Activated T-cell treated with anti-CD3 and anti-CD28 coated beads for 1 hour (primary cell): Measurements from ENCODE around the gene KCNMB2.

Source experiments
- DNase-seq: peaks from one replicate; pipeline ENCODE4 v3.0.0-alpha.2; 2020; ENCODE audit warnings: low read depth

Gene KCNMB2

DNA sequence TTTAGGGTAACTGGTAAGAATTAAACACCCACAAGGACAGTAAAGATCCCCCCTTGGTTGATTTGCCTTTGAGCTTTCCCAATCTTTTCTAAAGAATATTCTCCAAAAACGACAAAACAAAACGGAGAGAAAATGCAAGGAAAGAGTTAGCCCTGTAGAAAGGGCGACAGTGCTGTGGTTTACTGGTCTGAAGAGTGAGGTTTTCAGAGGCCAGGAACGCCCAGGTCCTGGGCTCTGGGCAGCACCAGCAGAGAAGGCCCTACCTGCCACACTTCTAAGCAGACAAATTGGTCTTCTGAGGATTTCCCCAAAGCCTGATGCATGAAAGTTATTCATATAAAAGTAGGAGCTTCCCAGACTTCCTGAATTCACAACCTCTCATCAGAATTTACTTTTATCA is 119.3 kb downstream of the KCNMB2 start:
- no peak for DNase-seq

DNA sequence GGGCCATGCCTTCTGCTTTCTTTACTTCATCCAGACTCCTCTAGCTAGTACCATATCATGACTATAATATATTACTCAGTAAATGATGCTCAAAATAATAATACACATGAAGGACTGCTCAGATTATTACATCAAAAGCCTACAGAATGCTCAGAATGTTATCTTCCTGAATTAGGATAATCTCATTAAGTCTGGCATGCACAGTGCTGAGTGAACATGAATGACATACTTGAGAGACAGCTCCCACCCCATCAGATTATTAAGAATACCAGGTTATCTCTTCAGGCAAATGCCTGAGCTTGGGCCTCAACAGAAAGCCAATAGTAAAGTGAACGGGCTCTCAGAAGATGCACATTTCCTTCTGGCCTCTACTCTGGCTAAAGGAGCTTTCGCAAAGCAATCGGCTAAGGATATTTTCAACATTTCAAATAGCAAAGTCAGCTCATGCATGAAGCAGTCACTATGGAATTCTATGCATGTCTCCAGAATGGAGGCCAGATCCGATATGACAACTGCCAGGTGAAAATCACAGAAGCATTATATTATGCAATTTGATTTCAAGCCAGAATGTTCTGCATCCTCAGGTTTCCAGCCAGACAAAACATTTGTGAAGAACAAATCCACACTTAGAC is 122.6 kb downstream of the KCNMB2 start:
- DNase-seq = no peak

DNA sequence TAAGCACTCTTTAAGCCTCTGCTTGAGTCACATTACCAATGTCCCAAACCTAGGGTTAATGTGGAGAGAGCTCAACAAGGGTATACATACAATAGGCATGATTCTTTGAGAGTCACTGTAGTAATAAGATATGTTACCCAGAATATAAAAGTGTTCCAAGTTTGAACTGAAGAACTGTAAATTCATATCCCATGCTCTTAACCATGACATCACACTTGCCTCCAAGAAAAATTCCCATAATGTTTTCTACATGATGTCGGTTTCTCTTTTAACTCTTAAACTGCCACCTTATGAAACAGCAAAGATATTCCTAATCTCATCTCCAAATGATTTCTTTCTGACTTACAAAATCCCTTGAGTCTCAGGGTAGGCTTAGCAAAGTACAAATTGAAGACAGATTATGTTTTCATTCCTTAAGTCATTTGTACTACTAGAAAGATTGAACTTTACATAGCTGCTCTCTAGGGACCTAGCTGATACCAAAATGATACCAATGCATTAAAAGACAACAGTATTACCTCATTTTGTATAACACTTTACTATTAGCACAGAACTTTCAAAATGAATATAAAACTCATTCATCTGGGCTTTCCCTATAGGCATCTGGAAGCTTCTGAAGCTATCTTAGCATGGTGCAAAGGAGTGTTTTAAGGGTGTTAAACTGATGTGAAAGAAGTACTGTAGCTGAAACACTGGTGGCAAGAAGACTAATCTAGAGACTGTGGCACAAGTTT is 127.1 kb downstream of the KCNMB2 start:
- DNase-seq = no peak

DNA sequence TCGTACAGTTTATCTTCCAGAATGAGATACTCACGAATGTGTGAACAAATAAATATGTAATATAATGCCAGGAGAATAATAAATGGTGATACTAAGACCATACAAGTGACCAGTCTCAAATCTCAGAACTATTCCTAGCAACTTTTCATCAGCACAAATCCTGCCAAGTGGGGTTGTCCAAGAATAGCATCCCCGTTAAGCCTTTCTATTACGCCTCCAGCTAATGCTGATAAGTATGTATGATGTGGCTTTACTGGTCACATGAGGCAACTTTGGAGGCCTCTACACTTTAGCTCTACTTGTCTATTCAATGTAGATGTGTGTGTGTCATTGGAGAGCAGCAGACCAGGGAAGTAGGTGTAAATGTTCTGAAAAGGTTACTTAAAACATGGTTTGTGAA is 129.5 kb downstream of the KCNMB2 start:
- no peak for DNase-seq

DNA sequence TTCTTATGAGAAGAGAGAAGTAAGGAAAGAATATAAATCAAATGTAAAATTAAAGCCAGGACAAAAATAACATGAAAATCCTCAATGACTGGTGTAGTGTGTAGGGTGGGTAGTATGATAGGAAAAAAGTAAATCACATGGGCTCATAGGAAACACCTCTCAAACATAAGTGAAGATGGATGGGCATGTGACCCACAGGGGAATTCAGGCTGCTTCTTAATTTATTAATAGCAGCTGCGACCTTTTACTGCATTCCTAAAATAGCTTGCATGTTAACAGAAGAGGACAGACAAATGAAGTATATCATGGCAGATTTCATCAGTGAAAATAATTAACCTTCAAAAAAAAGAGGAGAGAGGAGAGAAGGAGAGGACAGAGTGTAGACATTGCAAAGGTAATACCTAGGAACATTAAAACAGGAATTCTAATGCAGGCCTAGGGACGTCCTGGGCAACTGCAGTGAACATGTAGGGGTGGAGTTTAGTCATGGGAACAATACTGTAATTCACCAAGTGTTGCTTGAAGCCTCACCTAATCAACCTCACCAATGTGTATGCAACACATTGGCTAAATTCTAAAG is 132.9 kb downstream of the KCNMB2 start:
- no peak for DNase-seq

DNA sequence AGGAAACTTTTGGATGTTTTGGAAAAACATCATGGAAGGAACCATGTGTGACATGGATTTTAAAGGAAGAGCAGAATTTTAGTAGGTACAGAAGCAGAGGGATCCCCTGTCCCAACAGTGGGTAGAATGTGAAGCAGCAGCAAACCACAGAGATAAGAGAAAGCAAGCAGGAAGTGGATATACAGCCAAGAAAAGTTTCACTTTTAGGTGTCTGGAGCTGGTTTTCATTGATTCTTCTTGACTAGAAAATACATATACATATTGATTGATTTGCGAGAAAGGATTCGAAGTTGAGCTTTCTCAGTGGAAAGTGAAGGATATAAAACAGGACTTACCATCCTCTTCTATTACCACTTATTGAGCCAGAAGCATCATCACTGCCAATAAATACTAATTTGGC is 133.5 kb downstream of the KCNMB2 start:
- DNase-seq = no peak

DNA sequence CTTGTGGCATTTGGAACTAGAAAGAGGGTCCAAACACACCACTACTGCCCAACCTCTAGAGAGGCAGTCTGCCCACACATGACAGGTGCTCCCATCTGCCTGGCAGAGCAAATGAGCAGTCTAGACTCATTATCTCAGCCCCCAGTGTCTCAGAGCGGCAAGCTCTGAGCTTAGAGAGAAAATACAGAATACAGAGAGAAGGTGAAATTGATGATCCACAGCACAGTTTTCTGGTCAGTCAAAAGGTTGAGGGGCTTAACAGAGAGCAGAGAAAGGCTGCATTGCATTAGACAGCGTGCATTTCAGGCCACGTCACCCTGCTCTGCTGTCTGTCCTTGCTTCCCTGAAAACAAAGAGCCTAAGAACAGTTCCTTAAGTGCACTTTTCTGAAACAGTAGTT is 135.1 kb downstream of the KCNMB2 start:
- DNase-seq = no peak

DNA sequence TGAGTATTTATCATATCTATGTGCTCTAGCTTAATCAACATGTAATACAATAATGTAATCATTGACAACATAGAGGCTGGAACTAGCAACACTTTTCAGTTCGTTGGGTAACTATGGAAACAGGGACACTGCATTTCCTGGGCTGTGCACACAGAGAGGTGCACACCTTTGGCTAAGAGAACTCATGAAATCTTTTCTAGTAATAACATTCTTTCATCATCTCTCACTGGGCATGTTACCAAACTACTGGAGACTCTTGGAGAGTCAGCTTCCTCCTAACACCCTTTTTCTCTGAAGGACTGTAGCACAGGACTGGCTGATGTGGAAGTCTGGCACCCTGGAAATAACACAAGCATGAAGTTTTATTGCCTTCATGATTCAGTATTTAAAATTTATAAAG is 135.6 kb downstream of the KCNMB2 start:
- no peak for DNase-seq

DNA sequence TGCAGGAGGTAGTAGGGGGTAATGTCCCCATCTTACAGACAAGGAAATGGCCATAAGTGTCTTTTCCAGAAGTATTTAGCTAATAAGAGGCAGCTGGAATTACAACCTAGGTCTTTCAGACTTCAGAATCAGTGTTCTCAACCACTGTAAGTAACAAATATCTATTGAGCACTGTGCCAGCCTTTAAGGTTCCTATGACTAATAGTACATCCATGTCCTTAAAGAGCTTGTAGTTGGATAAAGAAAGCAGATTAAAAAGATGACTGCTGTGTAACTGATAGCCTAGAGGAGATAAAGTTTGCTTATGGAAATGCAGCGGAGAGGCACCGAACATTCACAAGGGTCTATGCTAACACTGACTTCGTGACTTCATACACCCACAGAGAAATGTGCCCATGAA is 136.0 kb downstream of the KCNMB2 start:
- no peak for DNase-seq

DNA sequence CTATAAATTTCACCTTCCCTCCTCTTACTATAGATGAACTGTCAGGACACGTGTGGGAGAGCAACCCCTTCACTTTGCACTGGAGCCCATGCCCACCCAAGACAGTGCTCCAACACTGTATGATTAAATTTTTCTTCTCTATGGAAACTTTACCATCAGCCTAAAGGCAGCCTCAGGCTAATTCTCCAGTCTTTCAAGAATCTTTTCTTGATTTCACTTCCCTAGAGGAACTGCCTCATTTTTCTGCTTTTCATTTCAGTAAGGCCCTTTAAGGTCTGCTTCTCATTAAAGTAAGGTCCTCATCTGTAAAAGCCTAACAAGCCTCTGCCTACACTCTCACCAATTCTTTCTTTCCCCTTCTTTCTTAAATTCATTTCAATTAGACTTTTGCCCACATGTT is 137.3 kb downstream of the KCNMB2 start:
- no peak for DNase-seq

DNA sequence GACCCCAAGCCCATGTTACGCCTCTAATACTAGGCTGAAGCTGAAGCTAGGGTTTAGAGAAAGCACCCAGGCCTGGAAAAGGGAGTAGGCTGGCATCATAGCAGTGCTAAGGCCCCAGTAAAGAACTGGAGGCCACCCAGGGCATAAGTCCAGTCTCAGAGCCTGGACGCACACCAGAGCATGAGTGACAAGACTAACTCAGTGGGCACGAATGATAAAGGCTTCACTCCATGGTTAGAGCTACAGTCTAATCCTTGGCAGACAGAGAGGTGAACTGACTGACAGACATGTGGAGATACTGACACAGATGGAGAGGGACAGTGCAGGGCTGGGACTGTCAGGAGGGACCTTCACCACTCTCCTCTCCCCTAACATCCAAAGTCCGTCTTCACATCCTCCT is 139.8 kb downstream of the KCNMB2 start:
- DNase-seq = no peak

DNA sequence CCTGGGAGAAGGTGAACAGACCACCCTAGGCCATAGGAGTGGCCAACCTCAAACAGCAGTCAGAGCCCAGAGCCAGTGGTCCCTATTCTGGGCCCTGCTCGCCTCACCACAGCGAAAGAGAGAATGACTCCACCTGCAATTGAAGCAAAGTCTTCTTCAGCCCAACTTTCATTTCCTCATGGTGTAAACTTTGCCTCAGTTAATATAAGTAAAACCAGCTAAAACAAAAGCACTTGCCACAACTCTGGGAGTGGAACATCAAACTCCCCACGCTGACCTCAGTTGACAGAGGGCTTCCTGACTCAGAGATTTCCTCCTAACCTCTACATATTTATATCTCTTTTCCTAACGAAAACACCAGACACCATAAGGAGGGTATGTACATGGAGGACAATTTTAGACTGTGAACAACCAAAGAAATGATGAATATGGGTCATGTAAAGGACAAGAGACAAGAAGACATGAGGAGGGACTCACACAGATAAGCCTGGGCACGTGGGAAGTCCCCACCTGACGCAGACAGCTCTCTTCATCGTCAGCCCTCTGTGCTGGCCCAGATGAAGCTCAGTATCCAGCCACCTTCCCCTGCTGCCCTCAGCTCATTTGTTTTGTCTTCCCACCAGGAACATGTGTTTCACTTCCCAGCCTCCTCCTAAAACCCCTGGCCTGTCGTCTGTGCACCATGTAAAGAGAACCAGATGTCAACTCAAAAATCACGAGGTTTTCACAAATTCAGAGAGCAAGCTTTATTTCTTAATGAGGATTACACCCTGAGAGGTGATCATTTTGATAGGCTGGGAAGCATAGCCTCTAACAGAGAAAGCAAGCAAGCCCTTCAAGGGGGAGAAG is 140.9 kb downstream of the KCNMB2 start:
- DNase-seq = no peak

DNA sequence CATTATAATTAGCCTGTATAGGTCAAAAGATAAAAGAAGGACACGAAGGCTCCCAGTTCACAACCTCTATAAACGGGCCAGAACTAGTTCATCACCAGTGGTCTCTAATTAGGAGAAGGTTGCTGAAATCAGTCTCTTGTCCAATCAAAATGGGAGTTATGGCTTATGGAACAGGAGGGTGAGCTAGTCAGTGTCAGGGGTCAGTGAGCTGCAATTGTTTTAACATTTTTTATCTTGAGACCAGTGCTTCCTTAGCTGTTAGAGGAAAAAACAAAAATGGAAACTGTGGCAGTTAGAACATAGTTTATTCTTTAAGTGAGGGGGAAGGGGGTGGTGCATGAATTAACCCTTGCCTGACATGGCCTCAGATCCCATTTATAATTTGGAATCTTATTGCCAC is 141.7 kb downstream of the KCNMB2 start:
- no peak for DNase-seq

DNA sequence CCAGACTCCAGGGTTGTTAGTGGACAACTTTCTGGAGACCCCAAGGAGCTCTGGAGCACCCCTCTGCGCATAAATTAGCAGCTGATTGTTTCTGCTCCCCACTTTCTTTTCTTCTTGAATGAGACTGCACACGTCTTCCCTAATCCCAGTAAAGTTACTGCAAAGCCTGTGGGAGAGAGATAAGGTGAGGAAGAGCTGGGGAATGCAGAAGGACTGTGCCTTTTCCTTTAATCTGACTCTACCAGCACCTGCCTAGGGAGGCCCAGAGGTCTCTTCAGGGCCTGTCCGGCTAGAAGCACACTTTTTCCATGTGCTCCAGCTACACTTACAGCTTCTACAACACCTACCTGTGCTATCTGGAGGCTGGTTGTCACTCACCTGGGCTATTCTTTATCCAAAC is 143.8 kb downstream of the KCNMB2 start:
- no peak for DNase-seq

DNA sequence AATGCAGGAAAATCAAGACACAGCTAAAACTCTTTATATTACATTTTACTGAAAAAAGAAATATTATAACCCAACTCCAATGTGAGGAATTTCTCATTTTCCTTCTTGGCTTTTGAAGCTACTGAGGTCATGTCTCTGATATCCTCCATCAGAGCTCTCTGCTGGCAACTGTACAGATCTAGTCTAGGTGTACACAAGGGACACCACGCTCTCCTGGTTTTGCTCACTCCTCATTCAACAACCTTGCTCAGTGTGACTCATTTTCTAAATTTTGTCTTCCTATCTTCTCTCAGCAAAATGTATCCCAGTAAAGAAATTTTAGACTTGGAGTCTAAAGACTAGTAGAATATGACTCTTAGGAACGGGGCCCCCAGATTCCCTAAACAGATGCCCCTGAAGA is 144.3 kb downstream of the KCNMB2 start:
- DNase-seq = no peak

DNA sequence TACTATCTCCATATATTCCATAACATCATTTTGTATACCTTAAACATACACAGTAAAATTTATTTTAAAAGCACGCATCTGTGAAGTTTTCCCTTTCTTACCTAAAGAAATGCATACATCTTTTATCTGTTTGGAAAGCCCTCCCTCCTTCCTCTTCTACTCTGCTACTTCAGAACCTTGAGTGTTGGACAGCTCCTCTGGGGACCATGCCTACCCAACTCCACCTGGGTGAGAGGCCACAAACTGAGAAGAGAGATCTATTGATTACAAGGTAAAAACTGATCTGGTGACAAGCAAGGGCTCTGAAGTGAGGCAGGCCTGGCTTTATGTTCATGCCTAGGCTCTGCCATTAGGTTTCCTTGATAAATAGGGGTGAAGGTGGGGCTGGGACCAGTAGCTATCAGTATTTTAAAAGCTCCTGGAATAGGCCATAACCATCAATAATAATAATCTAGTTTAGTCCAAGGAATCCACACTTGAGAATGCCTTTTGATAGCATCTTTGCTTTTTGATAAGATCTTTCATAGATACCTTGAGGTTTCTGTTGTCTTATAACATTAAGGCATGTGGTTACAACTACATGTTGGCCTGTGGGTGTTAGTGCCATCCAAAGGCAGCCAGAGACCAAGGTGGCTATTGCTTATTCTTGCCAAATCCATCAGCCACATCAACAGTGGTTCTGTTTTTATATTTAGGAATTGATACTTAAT is 148.8 kb downstream of the KCNMB2 start:
- no peak for DNase-seq

DNA sequence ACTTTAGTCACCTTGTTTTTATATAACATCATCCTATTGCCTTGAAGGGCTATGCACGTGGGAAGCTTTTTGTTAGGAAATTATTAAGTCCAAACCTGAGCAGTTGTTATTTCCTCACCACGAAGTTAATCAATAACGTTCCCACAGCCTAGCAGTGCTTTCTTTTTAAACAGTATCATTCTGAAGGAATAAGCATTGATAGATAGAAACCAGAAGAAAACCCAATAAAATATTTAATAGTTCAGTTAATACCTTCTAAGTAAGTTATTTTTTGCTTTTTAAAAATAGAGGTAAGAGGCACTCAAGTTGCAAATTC is 149.3 kb downstream of the KCNMB2 start:
- no peak for DNase-seq

DNA sequence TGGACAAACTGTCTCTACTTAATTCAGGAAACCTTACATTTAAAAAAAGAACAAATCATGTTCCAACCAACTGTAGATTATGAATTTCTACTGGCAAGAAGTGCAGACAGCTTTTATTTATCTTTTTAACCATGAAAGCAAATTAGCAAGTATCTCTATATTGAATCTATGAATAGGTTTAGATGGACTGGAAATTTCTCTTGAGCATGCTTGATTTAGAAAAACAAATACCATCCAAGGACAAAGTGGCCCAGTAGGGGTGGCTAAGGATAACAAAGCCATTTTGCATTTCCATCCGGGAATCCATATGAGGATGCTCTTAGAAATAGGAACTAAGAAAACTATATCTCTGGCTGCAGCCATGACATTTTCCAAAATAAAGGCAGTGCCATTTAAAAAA is 150.6 kb downstream of the KCNMB2 start:
- no peak for DNase-seq

DNA sequence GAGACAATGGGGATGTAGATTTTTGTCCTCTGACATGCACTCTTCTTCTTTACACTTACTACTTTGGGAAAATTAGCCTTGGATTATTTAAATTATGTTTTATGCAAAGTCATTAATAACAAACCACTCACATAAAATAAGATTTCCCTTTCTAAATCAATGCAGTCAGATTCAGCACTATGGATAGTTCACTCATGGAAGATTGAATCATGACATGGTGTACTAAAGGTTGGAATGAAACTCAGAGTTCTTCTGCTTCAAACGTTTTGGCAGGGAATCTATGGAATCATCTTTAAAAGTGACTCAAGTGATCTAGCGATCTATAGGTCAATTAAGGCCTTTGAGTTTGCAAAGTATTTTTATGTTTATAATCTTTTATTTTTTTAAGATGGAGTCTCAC is 154.3 kb downstream of the KCNMB2 start:
- no peak for DNase-seq

DNA sequence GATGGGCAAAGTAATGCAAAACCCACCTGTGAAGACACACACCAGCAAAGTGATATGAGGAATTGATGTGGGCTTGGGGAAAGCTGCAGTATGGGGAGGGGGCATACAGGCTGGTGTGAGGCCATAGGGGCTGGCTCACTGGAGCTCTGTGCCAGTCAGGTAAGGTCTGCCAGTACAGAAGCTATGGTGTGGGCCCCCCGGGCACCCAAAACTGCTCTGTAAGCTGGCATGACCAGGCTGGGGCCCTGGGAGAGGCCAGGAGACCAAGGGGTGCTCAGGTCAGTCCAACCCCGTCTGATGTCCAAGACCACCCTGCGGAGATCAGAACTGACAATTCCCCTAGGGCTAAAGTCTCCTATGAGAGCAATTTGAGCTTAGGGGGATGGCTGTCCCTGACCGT is 163.1 kb downstream of the KCNMB2 start:
- DNase-seq = no peak

DNA sequence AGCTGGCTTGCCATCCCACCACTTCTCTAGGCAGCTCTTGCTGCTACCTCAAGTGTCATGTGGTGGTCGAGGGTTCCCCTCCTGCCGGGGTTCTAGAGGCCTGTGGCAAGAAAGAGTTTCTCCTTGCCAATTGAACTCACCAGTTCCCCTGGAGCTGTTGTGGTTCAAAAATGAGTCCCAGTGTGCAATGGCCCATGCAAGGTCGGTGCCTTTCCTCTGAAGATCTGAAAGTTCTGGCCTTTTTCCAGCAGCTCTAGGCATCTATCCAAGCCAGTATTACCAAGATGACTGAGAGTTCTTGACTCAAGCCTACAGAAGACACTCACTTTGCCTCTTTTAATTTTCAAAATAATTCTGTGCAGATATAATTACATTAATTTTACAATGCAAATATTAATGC is 163.6 kb downstream of the KCNMB2 start:
- DNase-seq = no peak

DNA sequence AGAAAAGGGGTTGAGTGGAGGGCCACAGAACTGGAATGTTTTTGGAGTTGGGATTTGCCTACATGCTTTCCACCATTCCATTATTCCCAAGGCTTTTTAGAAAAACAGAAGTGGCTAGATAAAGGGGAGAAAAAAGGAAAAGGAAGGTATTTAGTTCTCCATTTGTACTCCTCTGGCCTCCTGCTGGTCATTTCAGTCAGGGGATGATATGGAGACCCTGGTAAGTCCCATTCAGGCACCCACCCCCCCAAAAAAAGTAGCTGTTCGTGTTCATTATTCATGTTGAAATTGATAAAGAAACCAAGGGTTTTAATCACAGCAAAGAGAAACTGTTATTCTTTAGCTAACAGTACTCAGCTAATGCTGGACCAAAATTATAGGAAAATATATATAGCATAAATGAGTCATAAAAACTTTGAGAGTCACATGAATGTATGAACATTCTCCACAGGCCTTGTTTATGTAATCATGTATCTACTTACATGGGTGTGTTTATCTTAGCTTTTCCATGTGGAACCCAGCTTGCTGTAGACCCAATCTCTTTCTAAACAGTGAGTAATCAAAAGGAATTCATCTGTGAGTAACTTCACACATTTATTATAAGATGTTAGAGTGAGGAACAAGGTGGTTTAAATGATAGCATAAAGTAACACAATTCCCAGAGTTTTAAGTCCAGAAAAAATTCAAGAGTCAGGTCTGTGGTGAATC is 167.2 kb downstream of the KCNMB2 start:
- no peak for DNase-seq
